ENCODE measurements around the gene FAM83G. TPM values are rescaled to one million over a fixed set of nuclear protein-coding genes. Genes with fewer than 3 reads are reported as not detected.
A peak's percentile ranks its signal among the peaks of the same experiment; 100 is the strongest.

FAM83G gene
- total and polyA plus RNA-seq, 2 experiments from 2014 or later: 14.7 to 25.4 TPM

DNA sequence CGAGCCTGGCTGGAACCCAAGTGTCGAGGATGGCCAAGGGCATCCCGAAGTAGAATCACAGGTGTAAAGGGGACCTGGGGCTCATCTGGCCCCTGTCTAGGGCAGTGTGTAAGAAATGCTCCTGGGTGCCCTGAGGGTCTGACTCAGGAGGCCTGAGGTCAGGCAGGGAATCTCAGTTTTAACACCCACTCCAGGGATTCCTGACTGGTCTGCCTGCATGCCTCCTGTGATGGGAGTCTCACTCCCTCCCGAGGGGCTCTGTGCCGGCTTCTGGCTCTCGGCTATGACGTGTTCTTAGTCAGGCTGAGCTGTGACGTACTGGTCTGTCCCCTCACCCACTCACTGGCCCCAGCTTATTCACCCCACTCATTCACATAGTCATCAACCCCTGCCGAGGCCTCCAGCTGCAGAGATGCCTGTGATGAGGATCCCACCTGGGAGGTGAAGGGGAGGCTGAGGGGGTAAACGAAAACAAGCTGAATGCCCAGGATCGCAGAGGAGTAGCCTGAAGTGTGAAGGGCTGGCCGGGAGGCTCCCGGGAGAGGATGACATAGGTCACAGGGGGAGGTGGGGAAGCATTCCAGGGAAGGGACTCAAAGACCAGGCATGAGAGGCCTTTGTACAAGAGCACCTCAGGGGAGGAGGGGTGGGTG, 23.8 kb downstream of the FAM83G start:
- no peaks in the 10 kb centered on the region for H3K79me2 ChIP-seq
- no peak overlapping the region for H3K4me2 ChIP-seq
- H3K4me3 ChIP-seq: no peak overlapping the region
- H3K9me2 ChIP-seq (replicated peaks; ENCODE audit: insufficient read depth): no peaks in the 10 kb centered on the region
- H3K36me3 ChIP-seq (replicated peaks; ENCODE audit: insufficient read depth, low read depth): no peaks in the 10 kb centered on the region
- no peaks in the 10 kb centered on the region for H3K9me3 ChIP-seq (ENCODE audit: low read depth)
- 82% methylated on average over 13 of the region's 13 CpGs for WGBS (ENCODE audit: low lambda C conversion rate, missing lambda C conversion rate)
- H2AFZ ChIP-seq: no peak overlapping the region
- H3K4me1 ChIP-seq (ENCODE audit: insufficient read depth): peaks cover 12% of the 10 kb centered on the region
- TF ChIP-seq EZH2phosphoT487 (IDR thresholded peaks at IDR 0.05; ENCODE audit: low read depth, severe bottlenecking, unreplicated experiment) (no peak), EZH2 (IDR thresholded peaks at IDR 0.05; ENCODE audit: borderline replicate concordance) (no peak), CTCF (IDR thresholded peaks at IDR 0.05; ENCODE audit: poor library complexity) (no peak)
- H3K27me3 ChIP-seq: no peaks in the 10 kb centered on the region
- no peaks in the 10 kb centered on the region for H4K20me1 ChIP-seq (ENCODE audit: insufficient read depth, poor library complexity, severe bottlenecking)
- H3K27ac ChIP-seq: peak overlapping the region; percentile 90
- DNase-seq (ENCODE audit: low spot score): no peak

DNA sequence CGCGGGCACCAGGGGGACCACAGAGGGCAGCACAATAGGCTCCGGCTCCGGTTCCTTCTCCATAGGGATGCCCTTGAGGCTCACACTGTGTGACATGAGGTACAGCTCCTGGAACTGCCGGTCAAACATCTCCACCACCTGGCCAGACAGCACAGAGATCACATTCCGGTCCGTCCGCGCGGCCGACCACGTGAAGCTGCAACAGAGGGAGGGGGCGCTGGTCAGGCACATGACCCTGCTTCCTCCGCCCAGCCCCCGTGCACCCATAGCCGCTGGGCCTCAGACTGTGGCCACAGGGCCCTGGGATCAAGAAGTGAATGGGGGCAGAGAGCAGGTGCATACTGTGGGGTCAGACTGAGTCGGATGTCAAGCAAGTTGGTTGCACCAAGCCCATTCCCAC, 25.9 kb downstream of the FAM83G start:
- Histone ChIP-seq H3K4me3 (no peak overlapping the region), H3K27ac (no peak overlapping the region), H2AFZ (no peak overlapping the region), H3K27me3 (no peaks in the 10 kb centered on the region), H3K36me3 (replicated peaks; ENCODE audit: insufficient read depth, low read depth) (no peaks in the 10 kb centered on the region), H3K4me1 (ENCODE audit: insufficient read depth) (peaks cover 12% of the 10 kb centered on the region), H4K20me1 (ENCODE audit: insufficient read depth, poor library complexity, severe bottlenecking) (no peaks in the 10 kb centered on the region), H3K79me2 (no peaks in the 10 kb centered on the region), H3K4me2 (no peak overlapping the region), H3K9me2 (replicated peaks; ENCODE audit: insufficient read depth) (no peaks in the 10 kb centered on the region), H3K9me3 (ENCODE audit: low read depth) (no peaks in the 10 kb centered on the region)
- DNase-seq (ENCODE audit: low spot score): no peak
- 97% methylated on average over 17 of the region's 17 CpGs for WGBS (ENCODE audit: low lambda C conversion rate, missing lambda C conversion rate)
- TF ChIP-seq CTCF (IDR thresholded peaks at IDR 0.05; ENCODE audit: poor library complexity): no peak

- no peak for DNase-seq (ENCODE audit: low spot score)
- no peak overlapping the region for H2AFZ ChIP-seq
- no peaks in the 10 kb centered on the region for H3K9me3 ChIP-seq (ENCODE audit: low read depth)
- H3K4me1 ChIP-seq (ENCODE audit: insufficient read depth): peaks cover 12% of the 10 kb centered on the region
- H4K20me1 ChIP-seq (ENCODE audit: insufficient read depth, poor library complexity, severe bottlenecking): no peaks in the 10 kb centered on the region
- H3K27me3 ChIP-seq: no peaks in the 10 kb centered on the region
- H3K79me2 ChIP-seq: no peaks in the 10 kb centered on the region
- H3K36me3 ChIP-seq (replicated peaks; ENCODE audit: insufficient read depth, low read depth): no peaks in the 10 kb centered on the region
- no peak overlapping the region for H3K27ac ChIP-seq
- no peak overlapping the region for H3K4me3 ChIP-seq
- TF ChIP-seq EZH2 (IDR thresholded peaks at IDR 0.05; ENCODE audit: borderline replicate concordance) (no peak), EZH2phosphoT487 (IDR thresholded peaks at IDR 0.05; ENCODE audit: low read depth, severe bottlenecking, unreplicated experiment) (no peak), CTCF (IDR thresholded peaks at IDR 0.05; ENCODE audit: poor library complexity) (no peak)
- no peak overlapping the region for H3K4me2 ChIP-seq
- no peaks in the 10 kb centered on the region for H3K9me2 ChIP-seq (replicated peaks; ENCODE audit: insufficient read depth)
- WGBS (ENCODE audit: low lambda C conversion rate, missing lambda C conversion rate): 94% methylated on average over 11 of the region's 13 CpGs
These were observed 26.5 kb downstream of the FAM83G start for GRCh38 chr17:18978050-18978449.

DNA sequence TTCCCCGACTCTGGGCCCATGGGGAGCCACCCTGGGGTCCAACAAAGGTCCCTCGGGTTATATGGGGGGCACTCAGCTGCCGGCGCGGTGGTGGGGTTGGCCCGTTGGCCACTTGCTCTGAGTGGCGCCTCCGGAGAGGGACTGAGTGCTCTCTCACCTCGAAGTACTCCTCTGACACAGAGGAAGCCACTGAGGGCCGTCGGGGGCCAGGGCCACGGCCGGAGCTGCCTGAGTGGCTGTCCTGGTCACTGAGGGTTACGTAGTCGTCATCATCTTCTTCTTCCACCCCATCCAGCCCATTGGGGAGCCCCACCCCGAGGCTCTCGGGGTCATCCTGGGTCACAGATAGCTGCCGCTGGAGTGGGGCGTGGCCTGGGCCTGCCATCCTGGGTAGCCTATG, 26.9 kb downstream of the FAM83G start:
- H3K79me2 ChIP-seq: no peaks in the 10 kb centered on the region
- no peaks in the 10 kb centered on the region for H3K36me3 ChIP-seq (replicated peaks; ENCODE audit: insufficient read depth, low read depth)
- no peaks in the 10 kb centered on the region for H3K9me3 ChIP-seq (ENCODE audit: low read depth)
- no peak for TF ChIP-seq EZH2phosphoT487 (IDR thresholded peaks at IDR 0.05; ENCODE audit: low read depth, severe bottlenecking, unreplicated experiment)
- no peak for TF ChIP-seq CTCF (IDR thresholded peaks at IDR 0.05; ENCODE audit: poor library complexity)
- no peak for TF ChIP-seq EZH2 (IDR thresholded peaks at IDR 0.05; ENCODE audit: borderline replicate concordance)
- no peak for DNase-seq (ENCODE audit: low spot score)
- no peak overlapping the region for H3K4me2 ChIP-seq
- H4K20me1 ChIP-seq (ENCODE audit: insufficient read depth, poor library complexity, severe bottlenecking): no peaks in the 10 kb centered on the region
- H3K9me2 ChIP-seq (replicated peaks; ENCODE audit: insufficient read depth): no peaks in the 10 kb centered on the region
- peaks cover 12% of the 10 kb centered on the region for H3K4me1 ChIP-seq (ENCODE audit: insufficient read depth)
- WGBS (ENCODE audit: low lambda C conversion rate, missing lambda C conversion rate): 95% methylated on average over 17 of the region's 19 CpGs
- no peak overlapping the region for H3K27ac ChIP-seq
- H3K4me3 ChIP-seq: no peak overlapping the region
- H3K27me3 ChIP-seq: no peaks in the 10 kb centered on the region
- H2AFZ ChIP-seq: no peak overlapping the region

Data from hepatocyte (in vitro differentiated cells).